ENCODE data around the gene QDPR. TPM values are rescaled to one million over a fixed set of nuclear protein-coding genes. Genes with fewer than 3 reads are reported as not detected.

QDPR gene
- total and polyA plus RNA-seq, 4 donors = 23.4 to 45.4 (median 31.4) TPM

DNA sequence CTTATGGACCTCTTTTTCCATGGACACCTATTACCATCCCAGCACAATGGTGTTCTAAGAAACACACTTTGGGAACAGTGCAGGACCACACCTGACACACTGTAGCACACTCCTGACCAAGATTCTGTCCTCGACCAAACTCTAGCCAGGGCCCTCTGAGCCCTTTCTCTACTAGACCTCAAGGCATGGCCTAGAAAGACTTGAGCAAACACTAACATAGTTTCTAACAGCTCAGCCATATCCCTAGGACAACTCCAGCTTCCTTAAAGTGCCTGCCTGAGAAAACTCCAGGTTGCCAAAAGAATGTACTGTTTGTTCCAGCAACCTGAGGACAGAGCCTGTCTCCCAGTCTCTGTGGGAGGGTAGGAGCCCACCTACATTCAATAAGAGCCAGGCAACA, 48.3 kb downstream of the QDPR start:
- WGBS, 2 donors = 82 to 86% methylated on average over 1 of the region's 1 CpG
- Histone ChIP-seq H3K4me3 (no peak overlapping the region), H3K4me1 (ENCODE audit: control insufficient read depth in 5 of 5, insufficient read depth in 5 of 5, low read length in 5 of 5) (no peaks in the 10 kb centered on the region), H3K9ac (ENCODE audit: insufficient read depth in 1 of 2, low read length in 2 of 2) (no peak overlapping the region), H3K9me3 (ENCODE audit: control insufficient read depth in 4 of 4, insufficient read depth in 3 of 4, low read length in 3 of 4) (peaks cover 0 to 3% (median 0%) of the 10 kb centered on the region in 4 donors), H3K27ac (ENCODE audit: low read depth in 1 of 2, low read length in 1 of 2) (no peak overlapping the region), H3K27me3 (ENCODE audit: control insufficient read depth in 3 of 3, insufficient read depth in 3 of 3, low read length in 2 of 3) (no peaks in the 10 kb centered on the region), H3K36me3 (ENCODE audit: control insufficient read depth in 4 of 4, insufficient read depth in 4 of 4, low read length in 4 of 4) (peaks cover 0 to 2% (median 0%) of the 10 kb centered on the region in 4 donors)
- TF ChIP-seq, protein P1, sequence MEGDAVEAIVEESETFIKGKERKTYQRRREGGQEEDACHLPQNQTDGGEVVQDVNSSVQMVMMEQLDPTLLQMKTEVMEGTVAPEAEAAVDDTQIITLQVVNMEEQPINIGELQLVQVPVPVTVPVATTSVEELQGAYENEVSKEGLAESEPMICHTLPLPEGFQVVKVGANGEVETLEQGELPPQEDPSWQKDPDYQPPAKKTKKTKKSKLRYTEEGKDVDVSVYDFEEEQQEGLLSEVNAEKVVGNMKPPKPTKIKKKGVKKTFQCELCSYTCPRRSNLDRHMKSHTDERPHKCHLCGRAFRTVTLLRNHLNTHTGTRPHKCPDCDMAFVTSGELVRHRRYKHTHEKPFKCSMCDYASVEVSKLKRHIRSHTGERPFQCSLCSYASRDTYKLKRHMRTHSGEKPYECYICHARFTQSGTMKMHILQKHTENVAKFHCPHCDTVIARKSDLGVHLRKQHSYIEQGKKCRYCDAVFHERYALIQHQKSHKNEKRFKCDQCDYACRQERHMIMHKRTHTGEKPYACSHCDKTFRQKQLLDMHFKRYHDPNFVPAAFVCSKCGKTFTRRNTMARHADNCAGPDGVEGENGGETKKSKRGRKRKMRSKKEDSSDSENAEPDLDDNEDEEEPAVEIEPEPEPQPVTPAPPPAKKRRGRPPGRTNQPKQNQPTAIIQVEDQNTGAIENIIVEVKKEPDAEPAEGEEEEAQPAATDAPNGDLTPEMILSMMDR (IDR thresholded peaks at IDR 0.05; ENCODE audit: control extremely low read depth, extremely low read depth) = no peak
- ATAC-seq (ENCODE audit: insufficient read depth, low FRiP score) (no peak), DNase-seq (peak in 1 of 3 donors; percentile 29)

DNA sequence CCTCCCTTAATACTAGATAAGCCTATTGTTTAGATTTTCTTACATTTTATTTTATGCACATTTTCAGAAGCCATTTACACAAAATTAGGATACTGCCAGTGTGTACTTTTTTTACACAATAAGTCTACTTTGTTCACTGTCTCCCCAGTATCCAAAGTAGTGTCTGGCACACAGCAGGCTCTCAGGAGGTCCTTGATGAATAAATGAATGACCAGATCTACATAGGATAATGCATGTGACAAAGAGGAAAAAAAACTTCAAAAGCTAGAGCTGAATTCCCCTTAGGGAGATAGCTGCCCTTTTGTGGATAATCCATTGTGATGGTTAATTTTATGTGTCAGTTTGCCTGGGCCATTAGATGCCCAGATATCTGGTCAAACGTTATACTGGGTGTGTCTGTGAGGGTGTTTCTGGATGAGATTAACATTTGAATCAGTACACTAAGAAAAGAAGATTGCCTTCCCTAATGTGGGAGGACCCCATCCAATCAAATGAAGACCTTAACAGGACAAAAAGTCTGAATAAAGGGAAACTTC, 61.6 kb downstream of the QDPR start:
- no peaks in the 10 kb centered on the region for H3K36me3 ChIP-seq (ENCODE audit: control insufficient read depth in 4 of 4, insufficient read depth in 4 of 4, low read length in 4 of 4)
- no peak overlapping the region for H3K27ac ChIP-seq (ENCODE audit: low read depth in 1 of 2, low read length in 1 of 2)
- H3K9ac ChIP-seq (ENCODE audit: insufficient read depth in 1 of 2, low read length in 2 of 2) = no peak overlapping the region
- 31 to 59% methylated on average over 1 of the region's 1 CpG for WGBS, 2 donors
- H3K27me3 ChIP-seq (ENCODE audit: control insufficient read depth in 3 of 3, insufficient read depth in 3 of 3, low read length in 2 of 3) = no peaks in the 10 kb centered on the region
- no peak for ATAC-seq (ENCODE audit: insufficient read depth, low FRiP score)
- H3K4me3 ChIP-seq = no peak overlapping the region
- TF ChIP-seq, protein P1 (IDR thresholded peaks at IDR 0.05; ENCODE audit: control extremely low read depth, extremely low read depth) = no peak
- H3K4me1 ChIP-seq (ENCODE audit: control insufficient read depth in 5 of 5, insufficient read depth in 5 of 5, low read length in 5 of 5) = no peaks in the 10 kb centered on the region
- H3K9me3 ChIP-seq (ENCODE audit: control insufficient read depth in 4 of 4, insufficient read depth in 3 of 4, low read length in 3 of 4) = no peaks in the 10 kb centered on the region
- no peak for DNase-seq

DNA sequence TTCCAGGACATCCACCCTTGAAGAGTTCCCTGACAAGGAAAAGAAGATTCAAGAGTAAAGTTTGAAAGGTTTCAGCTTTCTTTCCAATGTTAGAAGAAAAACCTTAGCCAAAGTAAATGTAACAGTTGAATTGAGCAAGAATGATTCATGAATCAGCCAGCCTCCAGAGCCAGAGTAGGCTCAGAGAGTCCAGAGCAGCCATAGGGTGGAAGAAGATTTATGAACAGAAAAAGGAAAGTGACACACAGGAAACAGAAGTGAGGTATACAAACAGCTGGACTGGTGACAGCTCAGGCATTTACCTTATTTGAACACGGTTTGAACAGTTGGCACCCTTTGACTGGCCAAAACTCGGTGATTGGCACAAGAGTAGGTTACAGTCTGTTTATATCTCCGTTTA, 63.2 kb downstream of the QDPR start:
- Histone ChIP-seq H3K4me3 (no peak overlapping the region), H3K9me3 (ENCODE audit: control insufficient read depth in 4 of 4, insufficient read depth in 3 of 4, low read length in 3 of 4) (peaks cover 0 to 2% (median 0%) of the 10 kb centered on the region in 4 donors), H3K9ac (ENCODE audit: insufficient read depth in 1 of 2, low read length in 2 of 2) (no peak overlapping the region), H3K4me1 (ENCODE audit: control insufficient read depth in 5 of 5, insufficient read depth in 5 of 5, low read length in 5 of 5) (no peaks in the 10 kb centered on the region), H3K27ac (ENCODE audit: low read depth in 1 of 2, low read length in 1 of 2) (no peak overlapping the region), H3K27me3 (ENCODE audit: control insufficient read depth in 3 of 3, insufficient read depth in 3 of 3, low read length in 2 of 3) (no peaks in the 10 kb centered on the region), H3K36me3 (ENCODE audit: control insufficient read depth in 4 of 4, insufficient read depth in 4 of 4, low read length in 4 of 4) (no peaks in the 10 kb centered on the region)
- no peak for ATAC-seq (ENCODE audit: insufficient read depth, low FRiP score)
- DNase-seq = peak in 1 of 3 donors; percentile 25
- WGBS, 2 donors = 43 to 49% methylated on average over 3 of the region's 3 CpGs
- TF ChIP-seq, protein P1 (IDR thresholded peaks at IDR 0.05; ENCODE audit: control extremely low read depth, extremely low read depth) = no peak
